HL-60 (cell line): ENCODE results near the gene GLT1D1.

Experiments
- DNase-seq, 2 experiments: peaks; one replicate each; pipeline ENCODE4 v3.0.0-alpha.2; 2010 to 2020; ENCODE audit warnings: low read depth in 1 of 2, low spot score in 1 of 2
- H3K27ac ChIP-seq: fragments of 250-450 bp; sonication (Bioruptor Pico); replicated peaks from 2 replicates; pipeline ENCODE4 v1.5.1; 2020; ENCODE audit warnings: mild to moderate bottlenecking, moderate library complexity
- H3K27me3 ChIP-seq: fragments of 250-450 bp; sonication (Bioruptor Pico); 2 replicates; pipeline ENCODE4 v1.5.1; 2021; ENCODE audit warnings: mild to moderate bottlenecking, moderate library complexity; ENCODE audit not compliant: insufficient read depth, poor library complexity, severe bottlenecking
- H3K4me3 ChIP-seq: replicated peaks from 2 replicates; pipeline ENCODE4 v1.5.1; 2011; ENCODE audit warnings: mild to moderate bottlenecking, control low read depth, low read length; ENCODE audit not compliant: insufficient read depth
- CTCF ChIP-seq: IDR thresholded peaks from one replicate; pipeline ENCODE4 v1.5.1; 2011; ENCODE audit warnings: low read length, control low read depth, inconsistent platforms; ENCODE audit not compliant: insufficient read depth
- GABPA ChIP-seq: IDR thresholded peaks from 2 replicates; pipeline ENCODE4 v1.6.1; 2012; ENCODE audit warnings: low read depth
- POLR2AphosphoS5 ChIP-seq: IDR thresholded peaks from 2 replicates; pipeline ENCODE4 v1.6.1; 2012; ENCODE audit warnings: low read depth
- SPI1 ChIP-seq: IDR thresholded peaks from 2 replicates; pipeline ENCODE4 v1.6.1; 2012; ENCODE audit warnings: low read depth, mild to moderate bottlenecking, borderline replicate concordance
- TF ChIP-seq, protein P1 (sequence below): IDR thresholded peaks from 2 replicates; pipeline ENCODE4 v1.6.1; 2012; ENCODE audit warnings: low read depth; ENCODE audit not compliant: insufficient replicate concordance

GLT1D1 gene

DNA sequence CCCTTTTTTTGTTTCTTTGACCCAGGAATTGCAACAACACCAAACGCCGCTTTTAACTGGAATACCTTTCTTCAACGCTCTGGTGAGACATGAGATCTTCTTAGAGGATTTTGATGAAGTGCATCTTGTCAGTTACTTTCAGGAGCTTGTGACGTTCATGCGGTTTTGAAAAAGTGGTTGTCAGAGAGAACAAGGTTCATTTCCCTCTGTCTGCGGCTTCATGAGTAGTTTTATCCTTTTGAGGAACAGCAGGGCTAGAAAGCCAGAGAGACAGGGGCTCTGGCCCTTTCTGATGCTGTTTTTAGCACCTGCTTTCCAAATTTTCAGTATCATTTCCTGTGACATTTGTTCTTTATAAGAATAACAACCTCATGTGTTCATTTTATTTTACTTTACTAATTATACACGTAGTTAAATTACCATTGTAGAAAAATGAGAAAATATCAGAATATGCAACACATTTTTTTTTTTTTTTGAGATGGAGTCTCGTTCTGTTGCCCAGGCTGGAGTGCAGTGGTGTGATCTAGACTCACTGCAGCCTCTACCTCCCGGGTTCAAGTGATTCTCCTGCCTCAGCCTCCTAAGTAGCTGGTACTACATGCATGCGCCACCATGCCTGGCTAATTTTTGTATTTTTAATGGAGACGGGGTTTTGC is 61.8 kb downstream of the GLT1D1 start:
- Histone ChIP-seq H3K27ac (peak overlapping the region; percentile 66), H3K27me3 (no peaks in the 10 kb centered on the region), H3K4me3 (no peak overlapping the region)
- peak; percentile 13 to 89 for DNase-seq
- TF ChIP-seq POLR2AphosphoS5 (no peak), SPI1 (peak; percentile 85)
- TF ChIP-seq, protein P1, sequence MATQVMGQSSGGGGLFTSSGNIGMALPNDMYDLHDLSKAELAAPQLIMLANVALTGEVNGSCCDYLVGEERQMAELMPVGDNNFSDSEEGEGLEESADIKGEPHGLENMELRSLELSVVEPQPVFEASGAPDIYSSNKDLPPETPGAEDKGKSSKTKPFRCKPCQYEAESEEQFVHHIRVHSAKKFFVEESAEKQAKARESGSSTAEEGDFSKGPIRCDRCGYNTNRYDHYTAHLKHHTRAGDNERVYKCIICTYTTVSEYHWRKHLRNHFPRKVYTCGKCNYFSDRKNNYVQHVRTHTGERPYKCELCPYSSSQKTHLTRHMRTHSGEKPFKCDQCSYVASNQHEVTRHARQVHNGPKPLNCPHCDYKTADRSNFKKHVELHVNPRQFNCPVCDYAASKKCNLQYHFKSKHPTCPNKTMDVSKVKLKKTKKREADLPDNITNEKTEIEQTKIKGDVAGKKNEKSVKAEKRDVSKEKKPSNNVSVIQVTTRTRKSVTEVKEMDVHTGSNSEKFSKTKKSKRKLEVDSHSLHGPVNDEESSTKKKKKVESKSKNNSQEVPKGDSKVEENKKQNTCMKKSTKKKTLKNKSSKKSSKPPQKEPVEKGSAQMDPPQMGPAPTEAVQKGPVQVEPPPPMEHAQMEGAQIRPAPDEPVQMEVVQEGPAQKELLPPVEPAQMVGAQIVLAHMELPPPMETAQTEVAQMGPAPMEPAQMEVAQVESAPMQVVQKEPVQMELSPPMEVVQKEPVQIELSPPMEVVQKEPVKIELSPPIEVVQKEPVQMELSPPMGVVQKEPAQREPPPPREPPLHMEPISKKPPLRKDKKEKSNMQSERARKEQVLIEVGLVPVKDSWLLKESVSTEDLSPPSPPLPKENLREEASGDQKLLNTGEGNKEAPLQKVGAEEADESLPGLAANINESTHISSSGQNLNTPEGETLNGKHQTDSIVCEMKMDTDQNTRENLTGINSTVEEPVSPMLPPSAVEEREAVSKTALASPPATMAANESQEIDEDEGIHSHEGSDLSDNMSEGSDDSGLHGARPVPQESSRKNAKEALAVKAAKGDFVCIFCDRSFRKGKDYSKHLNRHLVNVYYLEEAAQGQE, result no peak

- no peak for DNase-seq
- no peak overlapping the region for H3K4me3 ChIP-seq
- no peak overlapping the region for H3K27ac ChIP-seq
- TF ChIP-seq GABPA, result no peak
- TF ChIP-seq, protein P1, result no peak
- TF ChIP-seq SPI1, result no peak
- no peak for TF ChIP-seq POLR2AphosphoS5
- no peak for TF ChIP-seq CTCF
- H3K27me3 ChIP-seq, result no peaks in the 10 kb centered on the region
Measured at GRCh38 chr12:128916425-128916824, 63.1 kb downstream of the GLT1D1 start.

- Histone ChIP-seq H3K4me3 (no peak overlapping the region), H3K27ac (no peak overlapping the region), H3K27me3 (no peaks in the 10 kb centered on the region)
- TF ChIP-seq SPI1 (no peak), CTCF (no peak), POLR2AphosphoS5 (no peak), GABPA (no peak)
- TF ChIP-seq, protein P1, result no peak
- no peak for DNase-seq
Measured at GRCh38 chr12:128918481-128919260, 65.4 kb downstream of the GLT1D1 start.
